GM23248 (cell line): ENCODE data around the gene KLF15. TPM values are rescaled to one million over a fixed set of nuclear protein-coding genes. Genes with fewer than 3 reads are reported as not detected.

Experiments used
- DNase-seq: peaks from one replicate; pipeline ENCODE4 v3.0.0-alpha.2; 2015
- H2AFZ ChIP-seq: fragments of 200-600 bp; sonication (generic); 2 replicates; pipeline ENCODE4 v1.6.1; 2016; ENCODE audit warnings: antibody characterized with exemption
- H3F3A ChIP-seq: fragments of 200-600 bp; sonication (generic); 2 replicates; pipeline ENCODE4 v1.6.1; 2016; ENCODE audit warnings: mild to moderate bottlenecking, antibody characterized with exemption, mixed run types; ENCODE audit not compliant: insufficient read depth
- H3K27ac ChIP-seq: fragments of 200-600 bp; sonication (generic); 2 replicates; pipeline ENCODE4 v1.5.1; 2016; ENCODE audit warnings: mild to moderate bottlenecking
- H3K27me3 ChIP-seq: fragments of 200-600 bp; sonication (generic); replicated peaks from 2 replicates; pipeline ENCODE4 v1.6.1; 2016; ENCODE audit warnings: mild to moderate bottlenecking; ENCODE audit not compliant: insufficient read depth
- H3K36me3 ChIP-seq: fragments of 200-600 bp; sonication (generic); 2 replicates; pipeline ENCODE4 v1.6.1; 2016; ENCODE audit warnings: low read depth, mild to moderate bottlenecking
- H3K4me1 ChIP-seq: fragments of 200-600 bp; sonication (generic); 2 replicates; pipeline ENCODE4 v1.6.1; 2016; ENCODE audit warnings: mild to moderate bottlenecking; ENCODE audit not compliant: insufficient read depth
- H3K4me2 ChIP-seq: fragments of 200-600 bp; sonication (generic); one replicate; pipeline ENCODE4 v1.6.1; 2016; ENCODE audit warnings: mild to moderate bottlenecking; ENCODE audit not compliant: unreplicated experiment
- H3K4me3 ChIP-seq: fragments of 200-600 bp; sonication (generic); 2 replicates; pipeline ENCODE4 v1.5.1; 2016; ENCODE audit warnings: mild to moderate bottlenecking
- H3K79me2 ChIP-seq: fragments of 200-600 bp; sonication (generic); 2 replicates; pipeline ENCODE4 v1.6.1; 2016; ENCODE audit warnings: mild to moderate bottlenecking; ENCODE audit not compliant: insufficient read depth
- H3K9ac ChIP-seq: fragments of 200-600 bp; sonication (generic); 2 replicates; pipeline ENCODE4 v1.6.1; 2016; ENCODE audit warnings: mild to moderate bottlenecking
- H3K9me2 ChIP-seq: fragments of 200-600 bp; sonication (generic); 2 replicates; pipeline ENCODE4 v1.6.1; 2016; ENCODE audit warnings: mixed run types, mild to moderate bottlenecking, moderate library complexity; ENCODE audit not compliant: insufficient read depth
- H3K9me3 ChIP-seq: fragments of 200-600 bp; sonication (generic); one replicate; pipeline ENCODE4 v1.6.1; 2017; ENCODE audit warnings: low read depth
- H4K20me1 ChIP-seq: fragments of 200-600 bp; sonication (generic); 2 replicates; pipeline ENCODE4 v1.6.0; 2016; ENCODE audit not compliant: insufficient read depth
- EZH2 ChIP-seq: fragments of 200-600 bp; sonication (generic); IDR thresholded peaks from 2 replicates; pipeline ENCODE4 v1.6.1; 2018; ENCODE audit warnings: antibody characterized with exemption, mild to moderate bottlenecking; ENCODE audit not compliant: insufficient read depth, poor library complexity, severe bottlenecking
- EZH2phosphoT487 ChIP-seq: fragments of 200-600 bp; sonication (generic); IDR thresholded peaks from 2 replicates; pipeline ENCODE4 v1.6.1; 2018; ENCODE audit warnings: antibody characterized with exemption, moderate library complexity, mild to moderate bottlenecking, low read depth; ENCODE audit not compliant: insufficient read depth
- WGBS, 2 experiments: methylation state at CpG; one replicate each; pipeline ENCODE4 v1.1.6; 2015 to 2017; ENCODE audit warnings: low lambda C conversion rate in 2 of 2, low coverage in 1 of 2; ENCODE audit errors: missing lambda C conversion rate in 2 of 2; 5-methylcytosine and 5-hydroxymethylcytosine counted together
- in situ Hi-C: fragments of 300-500 bp; cut with MboI; formaldehyde crosslinking; loops from 2 replicates; pipeline ENCODE4 v1.15.0; 2020
- polyA plus RNA-seq: library from polyadenylated mRNA; unstranded; fragments of >200 nt; fragmentation: Nextera tagmentation; extraction: Ambion mirVana; gene quantifications from 2 replicates; pipeline ENCODE4 v1.2.1, GENCODE V29; 2016
- total RNA-seq: library from RNA; depleted of rRNA; stranded (reverse); fragments of >200 nt; shearing (Covaris generic); gene quantifications from 2 replicates; pipeline ENCODE4 v1.2.3, GENCODE V29; 2014

KLF15 gene
- total and polyA plus RNA-seq, 2 experiments from 2014 or later: 0.14 to 0.54 TPM

DNA sequence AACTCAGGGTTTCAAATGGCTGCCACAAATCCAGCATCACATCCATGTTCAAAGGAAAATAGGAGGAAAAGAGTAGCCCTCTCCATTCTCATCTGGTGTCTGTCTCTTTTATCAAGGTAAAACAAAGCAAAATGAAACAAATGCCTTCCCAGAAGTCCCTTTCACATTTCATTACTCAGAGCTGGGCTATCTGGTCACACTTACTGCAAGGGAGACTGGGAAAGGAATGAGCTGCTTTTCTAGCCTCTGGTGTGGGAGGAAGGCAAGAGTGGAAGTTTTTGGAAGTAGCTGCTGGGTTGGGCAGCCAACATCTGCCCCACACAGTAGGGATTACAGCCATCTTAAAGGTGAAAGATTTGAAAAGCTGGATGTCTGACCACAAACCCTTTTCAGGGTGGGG is 51.8 kb downstream of the KLF15 start:
- H3K27me3 ChIP-seq: no peaks in the 10 kb centered on the region
- H3F3A ChIP-seq: 0 out of 2 replicates have a peak, but pooled peaks cover 4% of the 10 kb centered on the region
- DNase-seq: peak; percentile 42
- peak overlapping the region; percentile 74 for H2AFZ ChIP-seq
- H3K4me2 ChIP-seq: peak overlapping the region; percentile 3
- H3K9ac ChIP-seq: 0 out of 2 replicates have a peak overlapping the region, but pooled peaks have one; percentile 11
- H3K9me3 ChIP-seq: no peaks in the 10 kb centered on the region
- H3K36me3 ChIP-seq: no peaks in the 10 kb centered on the region
- H4K20me1 ChIP-seq: no peaks in the 10 kb centered on the region
- no peaks in the 10 kb centered on the region for H3K79me2 ChIP-seq
- no peak overlapping the region for H3K4me3 ChIP-seq
- no peaks in the 10 kb centered on the region for H3K9me2 ChIP-seq
- H3K4me1 ChIP-seq: peaks cover 13% of the 10 kb centered on the region
- no peak for TF ChIP-seq EZH2phosphoT487
- no peak for TF ChIP-seq EZH2
- in situ Hi-C loops: no loop called here
- peak overlapping the region; percentile 61 for H3K27ac ChIP-seq

DNA sequence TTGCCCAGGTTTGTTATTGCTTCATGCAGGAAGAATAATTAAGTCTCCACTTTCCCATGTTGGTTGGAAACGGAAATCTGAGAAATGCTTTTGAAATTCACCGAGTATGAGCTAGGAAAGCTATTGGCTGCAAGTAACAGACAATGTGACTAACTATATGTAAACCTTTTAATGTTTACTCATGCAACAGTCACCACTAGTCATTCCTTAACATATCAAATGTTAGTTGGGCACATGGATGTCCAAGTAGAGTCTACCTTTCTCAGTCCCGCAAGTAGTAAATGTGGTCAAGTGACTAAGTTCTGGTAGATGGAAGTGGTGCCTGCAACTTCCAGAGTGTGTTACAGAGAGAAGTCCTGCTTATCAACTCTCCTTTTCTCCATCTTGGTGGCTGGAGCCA is 52.5 kb downstream of the KLF15 start:
- Histone ChIP-seq H3K36me3 (no peaks in the 10 kb centered on the region), H3F3A (0 out of 2 replicates have a peak, but pooled peaks cover 4% of the 10 kb centered on the region), H3K9me2 (no peaks in the 10 kb centered on the region), H3K9me3 (no peaks in the 10 kb centered on the region), H3K4me1 (peaks cover 13% of the 10 kb centered on the region), H3K9ac (0 out of 2 replicates have a peak overlapping the region, but pooled peaks have one; percentile 11), H4K20me1 (no peaks in the 10 kb centered on the region), H3K4me3 (no peak overlapping the region), H3K27me3 (no peaks in the 10 kb centered on the region), H3K79me2 (no peaks in the 10 kb centered on the region), H2AFZ (peak overlapping the region; percentile 74), H3K27ac (peak overlapping the region; percentile 61), H3K4me2 (peak overlapping the region; percentile 3)
- TF ChIP-seq EZH2: no peak
- no peak for TF ChIP-seq EZH2phosphoT487
- in situ Hi-C loops: no loop called here
- peak; percentile 52 for DNase-seq
- WGBS, 2 experiments: 36 to 42% methylated on average over 3 of the region's 3 CpGs

DNA sequence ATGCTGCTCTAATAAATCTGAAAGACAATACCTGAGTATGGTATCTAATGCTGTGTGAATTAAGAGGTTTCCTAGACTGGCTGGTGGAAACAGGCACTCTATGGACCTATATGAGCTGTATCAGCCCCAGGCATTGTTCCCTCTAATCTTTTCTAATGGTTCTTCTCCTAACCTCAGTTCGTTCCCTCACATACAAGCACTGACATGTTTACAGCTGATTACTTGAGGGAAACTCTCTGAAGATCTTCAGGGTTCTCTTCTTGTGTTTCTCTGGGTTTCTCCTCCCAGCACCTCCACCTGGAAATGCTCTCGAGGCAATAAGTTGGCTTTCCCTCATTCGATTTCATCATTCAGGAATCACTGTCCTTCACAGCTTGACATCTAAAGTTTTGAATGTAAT is 52.9 kb downstream of the KLF15 start:
- DNase-seq: no peak
- no peaks in the 10 kb centered on the region for H3K79me2 ChIP-seq
- 78 to 83% methylated on average over 3 of the region's 3 CpGs for WGBS, 2 experiments
- H3K4me1 ChIP-seq: peaks cover 13% of the 10 kb centered on the region
- H3F3A ChIP-seq: 0 out of 2 replicates have a peak, but pooled peaks cover 4% of the 10 kb centered on the region
- no peaks in the 10 kb centered on the region for H3K9me3 ChIP-seq
- no peak overlapping the region for H3K4me2 ChIP-seq
- no peak overlapping the region for H2AFZ ChIP-seq
- H4K20me1 ChIP-seq: no peaks in the 10 kb centered on the region
- H3K4me3 ChIP-seq: no peak overlapping the region
- no peaks in the 10 kb centered on the region for H3K9me2 ChIP-seq
- H3K36me3 ChIP-seq: no peaks in the 10 kb centered on the region
- TF ChIP-seq EZH2phosphoT487 (no peak), EZH2 (no peak)
- no peak overlapping the region for H3K9ac ChIP-seq
- peak overlapping the region; percentile 61; the same call in 1 of the 2 replicates for H3K27ac ChIP-seq
- no peaks in the 10 kb centered on the region for H3K27me3 ChIP-seq
- in situ Hi-C loops: no loop called here

- H3K36me3 ChIP-seq: no peaks in the 10 kb centered on the region
Measured at GRCh38 chr3:126303272-126303671, 53.9 kb downstream of the KLF15 start.

More at GRCh38 chr3:126303272-126303671, 53.9 kb downstream of the KLF15 start:
- Histone ChIP-seq H3K9ac (no peak overlapping the region), H2AFZ (no peak overlapping the region), H4K20me1 (no peaks in the 10 kb centered on the region), H3K79me2 (no peaks in the 10 kb centered on the region), H3F3A (0 out of 2 replicates have a peak, but pooled peaks cover 4% of the 10 kb centered on the region), H3K27me3 (no peaks in the 10 kb centered on the region), H3K9me2 (no peaks in the 10 kb centered on the region), H3K27ac (no peak overlapping the region), H3K9me3 (no peaks in the 10 kb centered on the region), H3K4me3 (no peak overlapping the region), H3K4me2 (no peak overlapping the region), H3K4me1 (peaks cover 13% of the 10 kb centered on the region)
- in situ Hi-C loops: no loop called here
- no peak for TF ChIP-seq EZH2
- no peak for TF ChIP-seq EZH2phosphoT487
- DNase-seq: no peak
